Neural cell (in vitro differentiated cells): ENCODE measurements around the gene GNL2. TPM values are rescaled to one million over a fixed set of nuclear protein-coding genes. Genes with fewer than 3 reads are reported as not detected.

Experiments
- H2AFZ ChIP-seq: fragments of 200-600, 300-800 bp; sonication (generic), shearing (Covaris generic); 2 replicates; pipeline ENCODE4 v1.6.0; 2014; ENCODE audit warnings: low read depth, mild to moderate bottlenecking, antibody characterized with exemption, low read length, moderate library complexity
- H3F3A ChIP-seq: fragments of 200-600 bp; shearing (Covaris generic); 2 replicates; pipeline ENCODE4 v1.6.1; 2016; ENCODE audit warnings: mild to moderate bottlenecking, moderate library complexity, mixed read lengths, antibody characterized with exemption, low read length; ENCODE audit not compliant: insufficient read depth, poor library complexity, severe bottlenecking
- H3K27ac ChIP-seq: fragments of 200-600, 300-800 bp; sonication (generic), shearing (Covaris generic); 2 replicates; pipeline ENCODE4 v1.5.1; 2014; ENCODE audit warnings: mild to moderate bottlenecking, low read length, moderate library complexity
- H3K27me3 ChIP-seq: fragments of 300-800, 200-600 bp; sonication (generic), shearing (Covaris generic); 2 replicates; pipeline ENCODE4 v1.6.0; 2014; ENCODE audit warnings: mild to moderate bottlenecking, low read depth, low read length, moderate library complexity; ENCODE audit not compliant: insufficient read depth
- H3K36me3 ChIP-seq: fragments of 300-800, 200-600 bp; sonication (generic), shearing (Covaris generic); 2 replicates; pipeline ENCODE4 v1.5.1; 2014; ENCODE audit warnings: mild to moderate bottlenecking, antibody characterized with exemption, low read length, moderate library complexity; ENCODE audit not compliant: insufficient read depth
- H3K4me2 ChIP-seq: fragments of 300-800, 200-600 bp; sonication (generic), shearing (Covaris generic); 2 replicates; pipeline ENCODE4 v1.6.0; 2014; ENCODE audit warnings: mild to moderate bottlenecking, low read length
- H3K4me3 ChIP-seq: fragments of 300-800, 200-600 bp; sonication (generic), shearing (Covaris generic); 2 replicates; pipeline ENCODE4 v1.5.1; 2014; ENCODE audit warnings: mild to moderate bottlenecking, low read length, moderate library complexity
- H3K79me2 ChIP-seq: fragments of 200-600 bp; shearing (Covaris generic); replicated peaks from 2 replicates; pipeline ENCODE4 v1.6.0; 2014; ENCODE audit warnings: mild to moderate bottlenecking, low read length, moderate library complexity; ENCODE audit not compliant: insufficient read depth
- H3K9ac ChIP-seq: fragments of 300-800, 200-600 bp; sonication (generic), shearing (Covaris generic); 2 replicates; pipeline ENCODE4 v1.6.1; 2016; ENCODE audit warnings: mild to moderate bottlenecking, low read length, mixed read lengths
- H3K9me2 ChIP-seq: fragments of 200-600 bp; shearing (Covaris generic); 2 replicates; pipeline ENCODE4 v1.6.1; 2016; ENCODE audit warnings: mild to moderate bottlenecking, low read length, mixed read lengths; ENCODE audit not compliant: insufficient read depth
- H3K9me3 ChIP-seq: fragments of 200-600, 300-800 bp; sonication (generic), shearing (Covaris generic); 2 replicates; pipeline ENCODE4 v1.6.1; 2016; ENCODE audit warnings: mild to moderate bottlenecking, mixed run types, low read length, moderate library complexity, mixed read lengths
- H4K20me1 ChIP-seq: fragments of 200-600 bp; shearing (Covaris generic); 2 replicates; pipeline ENCODE4 v1.6.1; 2016; ENCODE audit warnings: mild to moderate bottlenecking, mixed run types; ENCODE audit not compliant: insufficient read depth
- CTCF ChIP-seq: fragments of 450-650 bp; IDR thresholded peaks from 2 replicates; pipeline ENCODE4 v1.5.1; 2014; ENCODE audit warnings: antibody characterized with exemption, mild to moderate bottlenecking, moderate library complexity; ENCODE audit not compliant: poor library complexity, severe bottlenecking
- EP300 ChIP-seq: fragments of 450-650 bp; conservative IDR thresholded peaks from 2 replicates; pipeline ENCODE4 v1.6.1; 2014; ENCODE audit warnings: antibody characterized with exemption, mild to moderate bottlenecking, moderate library complexity; ENCODE audit not compliant: poor library complexity, severe bottlenecking
- MXI1 ChIP-seq: fragments of 450-650 bp; conservative IDR thresholded peaks from 2 replicates; pipeline ENCODE4 v1.6.1; 2014; ENCODE audit warnings: antibody characterized with exemption, mild to moderate bottlenecking; ENCODE audit not compliant: poor library complexity, severe bottlenecking
- POLR2AphosphoS5 ChIP-seq: IDR thresholded peaks from 2 replicates; pipeline ENCODE4 v1.6.1; 2012
- RAD21 ChIP-seq: fragments of 450-650 bp; conservative IDR thresholded peaks from 2 replicates; pipeline ENCODE4 v1.6.1; 2014; ENCODE audit warnings: antibody characterized with exemption, mild to moderate bottlenecking, moderate library complexity
- SMC3 ChIP-seq: fragments of 450-650 bp; conservative IDR thresholded peaks from 2 replicates; pipeline ENCODE4 v1.6.1; 2014; ENCODE audit warnings: antibody characterized with exemption, mild to moderate bottlenecking, moderate library complexity; ENCODE audit not compliant: poor library complexity
- TAF1 ChIP-seq: IDR thresholded peaks from 2 replicates; pipeline ENCODE4 v1.6.1; 2012; ENCODE audit warnings: low read depth
- polyA plus RNA-seq: library from polyadenylated mRNA; depleted of rRNA; stranded (reverse); fragments of >200 nt; gene quantifications from 2 replicates; pipeline ENCODE4 v1.2.3, GENCODE V29; 2014
- TF ChIP-seq, protein P1 (sequence below): IDR thresholded peaks from 2 replicates; pipeline ENCODE4 v1.6.1; 2012; ENCODE audit warnings: borderline replicate concordance

The GNL2 gene
- polyA plus RNA-seq, 1 donor from 2014 or later, result 31.7 TPM

DNA sequence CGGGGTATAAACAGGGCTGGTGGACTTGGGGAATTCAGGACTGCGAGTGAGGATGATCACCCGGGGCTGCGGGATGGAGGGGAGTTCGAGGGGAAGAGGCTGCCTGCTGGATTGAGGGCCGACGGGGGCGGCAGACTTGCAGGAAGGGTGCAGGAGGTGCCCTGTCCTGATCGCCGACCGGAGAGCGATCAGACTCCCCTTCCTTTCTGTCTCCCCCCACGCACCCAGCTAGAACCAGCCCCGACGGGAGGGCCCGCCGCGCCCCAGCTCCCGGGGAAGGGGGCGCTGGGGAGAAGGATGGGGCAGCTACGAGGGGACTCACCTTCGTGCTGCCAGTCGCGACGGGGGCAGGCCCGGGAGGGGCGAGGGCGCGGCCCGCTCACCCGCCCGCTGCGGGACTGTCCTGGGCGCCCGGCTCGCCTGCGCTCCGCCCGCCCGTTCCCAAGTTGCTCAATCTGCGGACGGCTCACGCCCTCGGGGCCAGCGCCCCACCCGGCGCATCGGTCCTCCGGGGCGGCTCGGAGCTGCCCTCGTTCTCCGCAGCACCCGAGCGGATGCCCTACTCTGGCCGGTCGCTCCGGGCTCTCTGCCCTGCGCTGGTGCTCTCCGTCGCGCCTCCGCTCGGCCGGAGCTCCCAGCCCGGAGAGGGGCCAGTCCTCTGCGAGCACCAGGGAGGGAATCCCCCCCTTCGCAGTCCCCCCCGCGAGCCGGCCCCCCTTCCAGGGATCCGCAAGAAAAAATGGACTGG, 38.7 kb upstream of the GNL2 start, which contains the start of gene RSPO1:
Gene RSPO1, minus strand, starts transcription at position 649 of the 748 bp plus-strand sequence. CDS start 5,231 bp downstream, outside the sequence.
- H3K4me3 ChIP-seq, result peak within 1 kb of the TSS; percentile 64
- no peak within 1 kb of the TSS for H2AFZ ChIP-seq

DNA sequence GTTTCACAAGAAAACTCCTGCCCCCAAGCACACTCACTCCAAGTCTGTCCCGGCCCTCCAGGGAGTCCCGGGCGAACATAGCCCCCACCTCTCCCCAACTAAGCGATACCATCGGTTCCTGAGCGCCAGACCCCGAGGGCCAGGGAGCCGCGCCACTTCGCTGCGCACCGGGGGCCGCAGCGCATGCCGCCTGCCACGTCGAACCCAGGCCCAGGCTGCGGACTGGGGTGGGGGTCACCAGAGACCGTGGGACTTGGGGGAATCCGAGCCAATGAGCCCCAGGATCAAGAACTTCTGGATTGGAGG, 38.2 kb upstream of the GNL2 start:
- Histone ChIP-seq H3K79me2 (no peaks in the 10 kb centered on the region), H4K20me1 (no peaks in the 10 kb centered on the region), H3K9me2 (no peaks in the 10 kb centered on the region), H3K27ac (no peak overlapping the region), H3K9ac (no peak overlapping the region), H3K4me2 (no peak overlapping the region), H3K4me3 (peak overlapping the region; percentile 64), H3K9me3 (no peaks in the 10 kb centered on the region), H3F3A (no peaks in the 10 kb centered on the region), H2AFZ (no peak overlapping the region), H3K36me3 (no peaks in the 10 kb centered on the region), H3K27me3 (peaks cover 46% of the 10 kb centered on the region)
- TF ChIP-seq SMC3, result no peak
- no peak for TF ChIP-seq CTCF
- TF ChIP-seq POLR2AphosphoS5, result no peak
- TF ChIP-seq, protein P1, sequence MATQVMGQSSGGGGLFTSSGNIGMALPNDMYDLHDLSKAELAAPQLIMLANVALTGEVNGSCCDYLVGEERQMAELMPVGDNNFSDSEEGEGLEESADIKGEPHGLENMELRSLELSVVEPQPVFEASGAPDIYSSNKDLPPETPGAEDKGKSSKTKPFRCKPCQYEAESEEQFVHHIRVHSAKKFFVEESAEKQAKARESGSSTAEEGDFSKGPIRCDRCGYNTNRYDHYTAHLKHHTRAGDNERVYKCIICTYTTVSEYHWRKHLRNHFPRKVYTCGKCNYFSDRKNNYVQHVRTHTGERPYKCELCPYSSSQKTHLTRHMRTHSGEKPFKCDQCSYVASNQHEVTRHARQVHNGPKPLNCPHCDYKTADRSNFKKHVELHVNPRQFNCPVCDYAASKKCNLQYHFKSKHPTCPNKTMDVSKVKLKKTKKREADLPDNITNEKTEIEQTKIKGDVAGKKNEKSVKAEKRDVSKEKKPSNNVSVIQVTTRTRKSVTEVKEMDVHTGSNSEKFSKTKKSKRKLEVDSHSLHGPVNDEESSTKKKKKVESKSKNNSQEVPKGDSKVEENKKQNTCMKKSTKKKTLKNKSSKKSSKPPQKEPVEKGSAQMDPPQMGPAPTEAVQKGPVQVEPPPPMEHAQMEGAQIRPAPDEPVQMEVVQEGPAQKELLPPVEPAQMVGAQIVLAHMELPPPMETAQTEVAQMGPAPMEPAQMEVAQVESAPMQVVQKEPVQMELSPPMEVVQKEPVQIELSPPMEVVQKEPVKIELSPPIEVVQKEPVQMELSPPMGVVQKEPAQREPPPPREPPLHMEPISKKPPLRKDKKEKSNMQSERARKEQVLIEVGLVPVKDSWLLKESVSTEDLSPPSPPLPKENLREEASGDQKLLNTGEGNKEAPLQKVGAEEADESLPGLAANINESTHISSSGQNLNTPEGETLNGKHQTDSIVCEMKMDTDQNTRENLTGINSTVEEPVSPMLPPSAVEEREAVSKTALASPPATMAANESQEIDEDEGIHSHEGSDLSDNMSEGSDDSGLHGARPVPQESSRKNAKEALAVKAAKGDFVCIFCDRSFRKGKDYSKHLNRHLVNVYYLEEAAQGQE, result no peak
- TF ChIP-seq EP300, result no peak
- TF ChIP-seq MXI1, result no peak
- TF ChIP-seq RAD21, result no peak
- no peak for TF ChIP-seq TAF1

More for the DNA sequence above, 38.7 kb upstream of the GNL2 start, which contains the start of gene RSPO1:
- no peaks in the 10 kb centered on the region for H3K9me2 ChIP-seq
- H3K4me2 ChIP-seq, result no peak within 1 kb of the TSS
- peaks cover 46% of the 10 kb centered on the region for H3K27me3 ChIP-seq
- no peaks in the 10 kb centered on the region for H3K36me3 ChIP-seq
- no peaks in the 10 kb centered on the region for H3F3A ChIP-seq
- H3K9me3 ChIP-seq, result no peaks in the 10 kb centered on the region
- H3K79me2 ChIP-seq, result no peaks in the 10 kb centered on the region
- peak within 1 kb of the TSS; percentile 38 for H3K9ac ChIP-seq
- H3K27ac ChIP-seq, result no peak within 1 kb of the TSS
- H4K20me1 ChIP-seq, result no peaks in the 10 kb centered on the region
- no peak for TF ChIP-seq RAD21
- TF ChIP-seq, protein P1, result no peak
- no peak for TF ChIP-seq SMC3
- no peak for TF ChIP-seq CTCF
